GM12801 (cell line): ENCODE data around the gene CHL1.

Source experiments
- TF ChIP-seq, protein P1 (sequence below): IDR thresholded peaks from one replicate; pipeline ENCODE4 v1.5.1; 2011; ENCODE audit warnings: control low read depth; ENCODE audit not compliant: insufficient read length; ENCODE audit errors: extremely low read depth

Gene CHL1

DNA sequence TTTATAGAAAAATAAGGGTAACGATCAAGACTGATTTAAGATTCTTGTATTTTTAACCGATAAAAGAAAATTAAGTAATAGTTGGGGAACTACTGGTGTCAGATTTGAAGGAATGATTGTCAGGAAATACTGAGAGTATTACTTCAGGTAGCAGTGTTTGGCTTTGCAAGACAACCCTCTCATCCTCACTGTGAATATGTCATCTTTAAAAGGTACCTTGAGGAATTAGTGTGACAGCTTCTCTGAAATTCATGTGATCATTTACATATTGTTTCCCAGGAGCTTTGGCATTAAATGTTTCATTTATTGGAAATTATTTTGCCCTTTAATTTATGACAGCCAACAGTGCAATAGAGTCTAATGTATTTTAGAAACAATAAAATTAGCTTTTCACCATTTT is 3.3 kb downstream of the CHL1 start:
- TF ChIP-seq, protein P1, sequence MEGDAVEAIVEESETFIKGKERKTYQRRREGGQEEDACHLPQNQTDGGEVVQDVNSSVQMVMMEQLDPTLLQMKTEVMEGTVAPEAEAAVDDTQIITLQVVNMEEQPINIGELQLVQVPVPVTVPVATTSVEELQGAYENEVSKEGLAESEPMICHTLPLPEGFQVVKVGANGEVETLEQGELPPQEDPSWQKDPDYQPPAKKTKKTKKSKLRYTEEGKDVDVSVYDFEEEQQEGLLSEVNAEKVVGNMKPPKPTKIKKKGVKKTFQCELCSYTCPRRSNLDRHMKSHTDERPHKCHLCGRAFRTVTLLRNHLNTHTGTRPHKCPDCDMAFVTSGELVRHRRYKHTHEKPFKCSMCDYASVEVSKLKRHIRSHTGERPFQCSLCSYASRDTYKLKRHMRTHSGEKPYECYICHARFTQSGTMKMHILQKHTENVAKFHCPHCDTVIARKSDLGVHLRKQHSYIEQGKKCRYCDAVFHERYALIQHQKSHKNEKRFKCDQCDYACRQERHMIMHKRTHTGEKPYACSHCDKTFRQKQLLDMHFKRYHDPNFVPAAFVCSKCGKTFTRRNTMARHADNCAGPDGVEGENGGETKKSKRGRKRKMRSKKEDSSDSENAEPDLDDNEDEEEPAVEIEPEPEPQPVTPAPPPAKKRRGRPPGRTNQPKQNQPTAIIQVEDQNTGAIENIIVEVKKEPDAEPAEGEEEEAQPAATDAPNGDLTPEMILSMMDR: no peak

DNA sequence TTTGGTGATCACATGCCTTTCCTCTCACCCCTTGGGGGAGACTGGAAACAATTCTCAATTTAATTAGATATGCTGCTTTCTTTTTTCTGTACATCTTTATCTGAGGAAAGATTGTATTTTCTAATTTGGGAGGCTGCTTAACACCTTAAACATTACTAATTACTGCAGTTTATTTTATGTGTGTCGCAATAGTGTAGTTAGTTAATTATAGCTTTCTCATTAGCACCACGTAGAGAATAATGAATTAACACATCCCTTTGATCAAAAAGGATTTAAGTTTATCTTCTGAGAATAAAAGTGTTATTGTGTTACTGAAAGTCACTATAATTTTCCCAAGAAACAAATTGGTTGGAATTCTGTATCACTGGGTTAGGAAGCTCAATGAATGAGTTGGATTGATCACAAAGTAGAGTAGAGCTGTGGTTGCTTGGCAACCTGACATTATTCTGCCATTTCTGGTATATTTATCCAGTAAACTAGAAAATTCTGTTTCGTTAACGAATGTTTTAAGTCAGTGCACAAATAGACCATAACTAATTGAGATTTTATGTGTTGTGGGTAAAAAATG is 4.3 kb downstream of the CHL1 start:
- TF ChIP-seq, protein P1: no peak

DNA sequence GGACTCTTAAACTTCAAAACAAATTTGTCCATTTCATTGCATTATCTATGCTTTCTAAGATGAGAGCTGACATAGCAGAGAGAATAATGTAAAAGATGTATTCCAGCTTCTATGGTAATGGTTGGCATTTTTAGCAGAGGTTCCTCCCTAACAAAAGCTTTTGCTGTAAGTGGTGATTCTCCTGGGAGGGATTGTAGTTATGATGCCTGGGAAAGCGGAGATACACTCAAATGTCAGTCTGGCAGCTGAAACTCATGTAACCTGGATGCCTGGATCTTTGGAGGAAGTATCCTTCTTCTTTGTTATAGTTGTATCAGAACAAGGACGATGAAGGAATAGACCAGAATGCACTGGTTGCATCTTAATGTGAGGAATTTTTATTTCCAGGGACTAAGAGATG is 7.5 kb downstream of the CHL1 start:
- TF ChIP-seq, protein P1: no peak

DNA sequence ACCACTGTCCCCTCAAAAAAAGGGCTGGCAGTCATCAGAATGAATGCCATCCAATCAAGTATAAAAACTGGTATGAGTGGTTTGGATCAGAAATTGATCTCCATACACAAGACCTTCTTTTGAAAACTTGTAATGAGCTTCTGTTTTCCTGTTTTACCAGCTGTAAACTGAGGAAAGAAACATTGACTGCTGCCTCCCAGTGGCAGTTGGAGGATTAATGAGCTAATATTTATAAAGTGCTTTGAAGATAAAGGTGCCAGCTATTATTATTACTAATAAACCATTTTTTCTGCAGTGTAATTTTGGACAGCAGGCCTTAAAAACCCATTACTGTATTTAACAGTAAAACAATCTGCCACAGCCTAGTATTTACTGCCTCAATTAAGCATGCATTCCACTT is 11.4 kb downstream of the CHL1 start:
- TF ChIP-seq, protein P1: no peak

DNA sequence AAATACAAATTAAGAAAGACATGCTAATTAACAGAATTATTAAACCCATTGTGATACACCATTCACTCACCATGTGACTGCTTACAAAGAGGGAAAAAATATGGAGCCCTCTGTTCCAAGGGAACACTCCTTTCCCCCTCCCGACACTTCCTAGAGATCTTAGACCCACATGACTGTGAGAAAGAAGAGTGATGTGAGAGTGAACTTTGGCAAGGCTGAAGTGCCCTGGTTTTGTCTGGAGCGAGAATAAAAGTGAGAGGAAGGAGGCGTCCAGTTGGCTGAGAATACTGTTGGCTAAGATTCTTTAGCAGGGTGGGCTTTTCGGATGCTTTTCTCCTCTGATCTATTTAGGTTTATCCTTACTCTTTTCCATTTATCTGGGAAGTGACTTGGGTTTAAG is 14.1 kb downstream of the CHL1 start:
- TF ChIP-seq, protein P1: no peak

DNA sequence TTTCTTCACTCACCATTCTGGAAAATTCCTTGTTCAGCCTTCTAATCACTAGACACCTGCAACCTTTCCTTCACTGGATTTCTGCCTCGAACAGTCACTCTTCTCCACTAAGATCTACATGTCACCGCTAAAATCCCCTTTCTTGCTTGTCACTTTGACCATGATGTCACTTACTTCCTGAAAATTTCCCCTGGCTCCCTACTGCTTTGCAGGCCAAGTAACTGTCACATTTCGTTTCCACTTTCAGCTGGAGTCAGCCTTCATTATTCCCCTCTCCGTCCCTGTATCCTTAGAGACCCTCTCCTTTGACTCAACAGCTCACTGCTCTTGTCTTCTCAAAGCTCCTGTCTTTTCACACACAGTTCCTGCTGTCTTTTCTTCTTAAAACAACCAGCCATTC is 15.9 kb downstream of the CHL1 start:
- TF ChIP-seq, protein P1: no peak

DNA sequence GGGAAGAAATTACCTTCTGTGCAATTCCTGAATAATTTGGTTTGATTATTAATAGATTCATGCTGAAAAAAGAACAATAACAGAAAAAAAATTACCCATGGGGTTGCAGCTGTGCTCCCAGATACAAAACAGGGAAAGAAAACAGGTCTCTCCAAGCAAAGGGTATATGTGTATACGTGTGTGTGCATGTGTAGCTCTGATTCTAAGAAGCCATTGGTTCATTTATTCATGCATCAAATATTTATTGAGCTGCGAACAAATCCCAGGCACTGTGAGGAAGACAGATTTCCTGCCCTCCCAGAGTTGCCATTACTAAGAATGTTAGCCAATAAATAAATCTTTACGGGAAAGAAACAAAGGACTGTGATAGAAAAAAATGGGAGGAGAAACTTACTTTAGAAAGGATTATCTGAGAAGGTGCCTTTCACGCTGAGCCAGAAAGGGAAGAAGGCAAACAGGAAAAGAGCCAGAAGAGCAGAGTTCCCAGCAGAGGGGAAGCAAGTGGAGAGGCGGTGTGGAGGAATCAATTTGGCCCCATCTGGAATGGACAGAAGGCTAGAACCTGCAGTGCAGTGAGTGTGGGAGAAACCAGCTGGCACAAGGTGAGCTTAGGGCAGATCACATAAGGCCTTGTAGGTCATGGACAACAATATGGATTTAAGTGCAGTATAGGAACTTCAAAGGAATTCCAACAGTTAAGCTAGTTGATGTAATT is 20.7 kb downstream of the CHL1 start:
- TF ChIP-seq, protein P1: no peak
